Measurements from ENCODE around the gene SETD7.

DNA sequence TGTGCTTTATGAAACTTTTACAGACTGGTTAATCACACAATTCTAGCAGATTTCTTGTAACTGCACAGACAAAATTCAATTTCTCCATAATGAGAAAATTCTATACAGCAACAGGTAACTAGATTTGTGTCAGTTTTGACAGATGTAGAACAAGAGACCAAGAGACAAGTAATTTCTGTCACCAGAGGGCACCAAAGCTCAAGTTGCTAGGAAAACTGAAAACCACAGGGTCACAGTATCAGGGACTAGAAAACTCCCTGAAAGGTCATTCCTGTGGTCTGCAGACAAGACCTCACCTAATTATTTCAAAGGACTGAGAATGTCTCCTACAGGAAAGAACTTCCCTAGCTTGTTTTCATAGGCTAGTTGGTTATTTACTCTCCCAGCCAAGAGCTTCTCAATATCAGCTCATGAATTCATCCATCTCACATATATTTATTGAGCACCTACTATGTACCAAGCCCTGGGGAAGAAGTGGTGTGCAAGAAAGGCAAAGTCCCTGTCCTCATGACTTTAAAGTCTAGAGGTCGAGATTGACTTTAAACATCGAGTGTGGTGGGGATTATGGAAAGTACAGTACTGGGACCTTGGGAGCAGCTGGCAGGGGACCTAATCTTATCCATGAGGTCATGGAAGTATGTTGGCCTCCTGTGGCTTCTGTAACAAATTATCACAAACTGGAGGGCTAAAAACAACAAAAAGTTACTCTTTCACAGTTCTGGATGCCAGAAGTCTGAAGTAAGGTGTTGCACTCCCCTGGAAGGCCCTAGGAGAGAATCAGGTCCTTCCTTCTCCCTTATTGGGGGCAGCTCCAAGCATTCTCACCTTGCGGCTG lies 47.8 kb upstream of the SETD7 start:
- no peak for TF ChIP-seq POLR2A (IDR thresholded peaks at IDR 0.05)
- peak in 4 of 5 experiments; percentile 49 to 74 (median 57) for TF ChIP-seq CTCF (IDR thresholded peaks at IDR 0.05 in 4 of 5, conservative IDR thresholded peaks at IDR 0.05 in 1 of 5)

All from gastrocnemius medialis (tissue), 4 donors.